Subcutaneous preadipocyte (primary cell): Measurements from ENCODE around the gene ERFL. TPM values are rescaled to one million over a fixed set of nuclear protein-coding genes. Genes with fewer than 3 reads are reported as not detected.

Experiments used
- small RNA-seq: library from RNA; depleted of rRNA; stranded (forward); fragments of <200 nt; gene quantifications from one replicate; pipeline ENCODE3, GENCODE V24; 2012
- total RNA-seq: library from RNA; depleted of rRNA; stranded (reverse); fragments of >200 nt; gene quantifications from 2 replicates; pipeline ENCODE4 v1.2.3, GENCODE V29; 2012

ERFL gene
- total RNA-seq, result under 0.01 TPM in 1 of 2 replicates, not detected in the other

DNA sequence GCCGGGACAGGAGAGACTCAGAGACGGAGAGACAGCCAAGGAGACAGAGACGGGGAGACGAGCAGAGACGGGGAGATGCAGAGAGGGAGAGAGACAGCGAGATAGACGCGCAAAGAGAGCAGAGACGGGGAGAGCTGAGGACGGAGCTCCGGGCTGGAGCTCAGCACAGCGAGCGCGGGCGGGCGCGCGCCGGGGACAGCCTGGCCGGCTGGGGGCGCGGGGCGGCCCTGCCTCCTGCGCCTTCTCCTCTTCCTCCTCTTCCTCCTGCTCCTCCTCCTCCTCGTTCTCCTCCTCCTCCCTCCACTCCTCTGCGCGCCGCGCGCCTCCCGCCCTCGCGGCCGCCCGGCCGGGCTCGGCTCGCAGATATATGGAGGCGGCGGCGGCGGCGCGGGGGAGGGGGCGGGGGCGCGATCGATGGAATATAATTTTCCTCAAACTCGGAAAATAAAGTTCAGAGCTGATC lies at the start of gene ERFL:
ERFL (minus strand) TSS at position 229 of the 463 bp plus-strand sequence. CDS start 15,530 bp downstream, outside the sequence.

DNA sequence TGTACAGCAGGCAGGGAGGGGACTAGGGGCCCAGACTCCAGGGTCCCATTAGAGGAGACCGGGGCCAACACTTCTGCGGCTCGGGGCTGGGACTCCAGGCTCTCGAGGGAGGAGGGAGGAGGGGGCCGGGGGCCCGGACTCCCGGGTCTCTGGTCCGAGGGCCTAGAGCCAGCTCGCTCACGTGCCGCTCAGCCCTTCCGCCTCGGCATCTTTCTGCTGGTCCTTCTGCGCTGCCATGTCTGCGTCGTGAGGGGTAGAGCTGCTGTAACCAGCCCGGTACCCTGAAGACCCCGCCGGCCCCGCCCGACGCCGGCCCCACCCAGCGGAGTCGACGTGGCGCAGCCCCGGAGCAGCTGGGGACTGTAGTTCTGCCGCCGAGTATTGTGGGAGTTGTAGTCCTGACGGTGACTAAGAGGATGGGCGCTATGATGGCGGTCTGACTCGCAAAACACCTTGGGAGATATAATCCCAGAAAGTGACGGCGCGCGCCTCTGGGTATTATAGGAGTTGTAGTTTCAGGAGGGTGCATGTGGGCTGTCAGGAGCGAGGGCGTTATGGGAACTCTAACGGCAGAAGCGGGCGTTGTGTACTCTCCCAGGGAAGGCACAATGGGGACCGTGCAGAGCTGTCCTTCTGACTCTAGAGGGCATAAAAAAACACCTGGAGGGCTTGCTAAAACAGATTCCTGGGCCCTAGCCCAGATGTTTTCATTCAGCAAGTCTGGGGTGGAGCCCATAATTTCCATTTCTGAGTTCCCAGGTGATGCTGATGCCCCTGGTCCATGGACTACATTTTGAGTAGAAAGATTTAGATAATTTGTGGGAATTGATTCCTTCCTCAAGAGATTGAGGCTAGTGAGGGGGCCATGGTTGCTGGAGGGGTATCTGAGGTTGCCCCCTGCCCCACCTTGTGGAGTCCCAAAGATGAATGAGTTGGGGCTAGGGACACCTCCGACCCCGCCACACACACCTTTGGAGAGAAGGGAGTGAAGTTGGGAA lies 31.1 kb upstream of the ERFL start, which contains the start of gene RABAC1:
RABAC1 (minus strand) TSS at position 266 of the 998 bp plus-strand sequence; CDS start at position 237, 29 bp downstream.

GRCh38 chr19:41882568-41883462 lies 45.4 kb downstream of the ERFL start, which contains the start of gene ARHGEF1:
Gene ARHGEF1 (plus strand): TSS chr19:41883184. CDS start chr19:41888083, 4,899 bp downstream.

DNA sequence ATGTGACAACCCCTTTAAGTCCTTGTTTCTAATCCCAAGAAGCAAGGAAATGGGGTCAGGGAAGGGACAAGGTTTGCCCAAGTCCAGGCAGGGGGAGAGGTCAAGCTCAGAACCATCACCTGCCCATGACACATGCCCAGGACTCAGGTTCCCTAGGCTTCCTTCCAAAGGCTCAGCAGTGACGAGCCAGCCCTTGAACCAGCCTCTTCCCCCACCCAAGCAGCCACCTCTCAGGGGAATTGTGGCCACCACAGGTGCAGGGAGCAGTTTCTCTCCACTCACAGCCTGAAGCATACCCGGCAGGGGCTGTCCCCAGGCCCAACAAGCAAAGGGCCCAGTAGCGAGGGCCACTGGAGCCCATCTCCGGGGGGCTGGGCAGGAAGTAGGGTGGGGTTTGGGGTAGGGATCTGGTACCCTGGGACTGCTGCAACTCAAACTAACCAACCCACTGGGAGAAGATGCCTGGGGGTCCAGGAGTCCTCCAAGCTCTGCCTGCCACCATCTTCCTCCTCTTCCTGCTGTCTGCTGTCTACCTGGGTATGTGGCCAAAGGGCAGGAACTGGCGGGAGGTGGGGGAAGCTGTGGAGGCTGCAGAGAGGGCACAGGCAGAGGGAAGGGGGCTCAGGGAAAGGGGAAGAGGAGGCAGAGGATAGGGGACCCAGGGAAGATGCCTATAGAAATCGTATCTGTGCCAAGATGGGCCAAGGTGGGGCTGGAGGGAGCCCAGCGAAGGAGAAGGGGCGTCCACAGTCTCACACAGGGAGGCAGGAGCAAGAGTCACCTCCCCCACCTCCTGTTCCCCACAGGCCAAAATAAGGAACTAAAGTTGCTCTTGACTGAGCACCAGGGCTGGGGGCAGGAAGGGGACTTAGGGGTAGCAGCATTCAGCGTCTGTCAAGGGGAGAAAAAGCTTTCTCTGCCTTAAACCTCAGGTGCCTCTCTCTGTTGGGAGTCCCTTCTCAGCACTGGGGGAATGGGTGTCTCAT lies 51.1 kb downstream of the ERFL start, which contains the start of gene CD79A:
CD79A (plus strand) TSS at position 433 of the 986 bp plus-strand sequence; CDS start at position 459, 26 bp downstream.

GRCh38 chr19:41859618-41860418 lies 68.4 kb downstream of the ERFL start, which contains the start of gene RPS19:
Gene RPS19 (plus strand): TSS chr19:41860255. CDS start chr19:41860775, 520 bp downstream.

Small RNA genes within 50 kb of the gene (small RNA-seq; reads per million reads assigned to genes)
- gene MIR6797, result not detected

Other genes with a start within 250 kb of the ERFL start
- gene CEACAM7, start 240.2 kb downstream of the ERFL start, total RNA-seq, result not detected in 2 replicates
- not detected in 2 replicates for gene CEACAM5, start 219.8 kb downstream of the ERFL start, total RNA-seq
- gene CEACAM6, start 172.9 kb downstream of the ERFL start, total RNA-seq, result not detected in 2 replicates
- not detected in 2 replicates for gene CEACAM3, start 131.9 kb downstream of the ERFL start, total RNA-seq
- gene LYPD4, start 83.8 kb downstream of the ERFL start, total RNA-seq, result not detected in 2 replicates
- gene DMRTC2, start 83.4 kb downstream of the ERFL start, total RNA-seq, result not detected in 2 replicates
- 442 and 1,330 TPM in 2 replicates for gene RPS19, start 68.2 kb downstream of the ERFL start, total RNA-seq
- gene CD79A, start 51.2 kb downstream of the ERFL start, total RNA-seq, result not detected in 2 replicates
- gene ARHGEF1, start 45.3 kb downstream of the ERFL start, total RNA-seq, result 30.9 and 45.7 TPM in 2 replicates
- 75.3 and 170 TPM in 2 replicates for gene RABAC1, start 30.9 kb upstream of the ERFL start, total RNA-seq
- under 0.01 TPM in 1 of 2 replicates, not detected in the other for gene ATP1A3, start 65.8 kb upstream of the ERFL start, total RNA-seq
- gene GRIK5, start 141.8 kb upstream of the ERFL start, total RNA-seq, result not detected in 2 replicates
- 16.2 and 24.2 TPM in 2 replicates for gene ZNF574, start 147.7 kb upstream of the ERFL start, total RNA-seq
- 0.37 and 1.4 TPM in 2 replicates for gene POU2F2, start 204.0 kb upstream of the ERFL start, total RNA-seq